Sigmoid colon (tissue), 3 donors: ENCODE measurements around the gene B4GALNT2.

Experiments used
- CTCF ChIP-seq, 4 experiments: fragments of 450-650 bp in 3 of 4; fragments of 200-600 bp in 1 of 4; IDR thresholded peaks; one replicate each; pipeline ENCODE4 v1.5.1; 2016 to 2019; ENCODE audit warnings: antibody characterized with exemption in 4 of 4, mild to moderate bottlenecking in 3 of 4, moderate library complexity in 2 of 4
- POLR2A ChIP-seq, 2 donors: fragments of 450-650 bp; IDR thresholded peaks; one replicate each; pipeline ENCODE4 v1.6.1; 2016; ENCODE audit warnings: antibody characterized with exemption in 2 of 2, mild to moderate bottlenecking in 2 of 2, moderate library complexity in 2 of 2

GRCh38 chr17:49204516-49204915, 71.9 kb downstream of the B4GALNT2 start:
- TF ChIP-seq CTCF (IDR thresholded peaks at IDR 0.05) (no peak), POLR2A (IDR thresholded peaks at IDR 0.05) (no peak)
